NCI-H526 (cell line): Measurements from ENCODE around the gene MTHFSD.

Experiments
- DNase-seq, 2 experiments: peaks; one replicate each; lab custom pipeline; 2025; lab: John Stamatoyannopoulos, UW

The MTHFSD gene

GRCh38 chr16:86550281-86550680 is 4.8 kb downstream of the MTHFSD start:
- DNase-seq, result no peak

- DNase-seq, result no peak
These were observed 5.2 kb downstream of the MTHFSD start for GRCh38 chr16:86549893-86550190.

GRCh38 chr16:86549076-86549892 is 5.8 kb downstream of the MTHFSD start:
- DNase-seq, result no peak

GRCh38 chr16:86547286-86547685 is 7.7 kb downstream of the MTHFSD start:
- no peak for DNase-seq

- DNase-seq, result no peak
These were observed 8.4 kb downstream of the MTHFSD start for GRCh38 chr16:86546638-86547013.

GRCh38 chr16:86545954-86546637 is 8.9 kb downstream of the MTHFSD start:
- DNase-seq, result no peak

- DNase-seq, result no peak
These were observed 9.6 kb downstream of the MTHFSD start for GRCh38 chr16:86545481-86545880.

GRCh38 chr16:86542756-86543750 is 12.0 kb downstream of the MTHFSD start:
- DNase-seq, result no peak

- DNase-seq, result no peak
These were observed 13.5 kb downstream of the MTHFSD start for GRCh38 chr16:86541560-86541959.

GRCh38 chr16:86540894-86541293 is 14.1 kb downstream of the MTHFSD start:
- DNase-seq, result peak in 1 of 2 experiments; percentile 2

- no peak for DNase-seq
These were observed 16.7 kb downstream of the MTHFSD start for GRCh38 chr16:86538196-86538780.

- no peak for DNase-seq
These were observed 17.5 kb downstream of the MTHFSD start for GRCh38 chr16:86537486-86537885.

GRCh38 chr16:86536621-86537020 is 18.4 kb downstream of the MTHFSD start:
- DNase-seq, result no peak

- no peak for DNase-seq
These were observed 20.0 kb downstream of the MTHFSD start for GRCh38 chr16:86534779-86535615.

- DNase-seq, result no peak
These were observed 21.2 kb downstream of the MTHFSD start for GRCh38 chr16:86533767-86534351.

- no peak for DNase-seq
These were observed 22.0 kb downstream of the MTHFSD start for GRCh38 chr16:86533076-86533475.

GRCh38 chr16:86532526-86532815 is 22.6 kb downstream of the MTHFSD start:
- no peak for DNase-seq

- no peak for DNase-seq
These were observed 23.2 kb downstream of the MTHFSD start for GRCh38 chr16:86531641-86532525.

- no peak for DNase-seq
These were observed 23.9 kb downstream of the MTHFSD start for GRCh38 chr16:86531191-86531545.
